LNCaP clone FGC (cell line): Measurements from ENCODE around the gene NR1D1.

Experiments
- DNase-seq: peaks from one replicate; pipeline ENCODE4 v3.0.0-alpha.2; 2011; ENCODE audit warnings: low read depth
- H3K4me3 ChIP-seq: 2 replicates; pipeline ENCODE4 v1.5.1; 2011; ENCODE audit warnings: mild to moderate bottlenecking, low read depth, low read length, control low read depth
- CTCF ChIP-seq: IDR thresholded peaks from 2 replicates; pipeline ENCODE4 v1.5.1; 2012; ENCODE audit warnings: mild to moderate bottlenecking; ENCODE audit not compliant: control insufficient read depth, insufficient read depth; ENCODE audit errors: extremely low read depth

NR1D1 gene

GRCh38 chr17:40079545-40079944, 20.8 kb downstream of the NR1D1 start:
- no peak for TF ChIP-seq CTCF
- DNase-seq = no peak

GRCh38 chr17:40076591-40076990, 23.8 kb downstream of the NR1D1 start:
- no peak overlapping the region for H3K4me3 ChIP-seq
- DNase-seq = no peak
- no peak for TF ChIP-seq CTCF

More at GRCh38 chr17:40079545-40079944, 20.8 kb downstream of the NR1D1 start:
- no peak overlapping the region for H3K4me3 ChIP-seq

- no peak for DNase-seq
- TF ChIP-seq CTCF = no peak
- H3K4me3 ChIP-seq = peak overlapping the region; percentile 6
Measured at GRCh38 chr17:40075942-40076498, 24.4 kb downstream of the NR1D1 start.

GRCh38 chr17:40075201-40075941, 25.0 kb downstream of the NR1D1 start:
- H3K4me3 ChIP-seq = peak overlapping the region; percentile 6
- DNase-seq = peak; percentile 69
- peak; percentile 94 for TF ChIP-seq CTCF

GRCh38 chr17:40074871-40075200, 25.6 kb downstream of the NR1D1 start:
- TF ChIP-seq CTCF = no peak
- H3K4me3 ChIP-seq = peak overlapping the region; percentile 6
- DNase-seq = no peak

- DNase-seq = no peak
- no peak overlapping the region for H3K4me3 ChIP-seq
- no peak for TF ChIP-seq CTCF
Measured at GRCh38 chr17:40074175-40074512, 26.2 kb downstream of the NR1D1 start.
